Lower leg skin (tissue), 3 donors: ENCODE results near the gene FRAS1.

Experiments used
- CTCF ChIP-seq, 3 donors: fragments of 450-650 bp; IDR thresholded peaks; one replicate each; pipeline ENCODE4 v1.5.1; 2016; ENCODE audit warnings: antibody characterized with exemption in 3 of 3, mild to moderate bottlenecking in 3 of 3, moderate library complexity in 2 of 3
- POLR2A ChIP-seq, 2 donors: fragments of 450-650 bp; IDR thresholded peaks; one replicate each; pipeline ENCODE4 v1.6.1; 2016 to 2017; ENCODE audit warnings: antibody characterized with exemption in 2 of 2, mild to moderate bottlenecking in 1 of 2, moderate library complexity in 1 of 2

- TF ChIP-seq CTCF (IDR thresholded peaks at IDR 0.05) (no peak), POLR2A (IDR thresholded peaks at IDR 0.05) (no peak)
Measured at GRCh38 chr4:78168029-78168428, 110.9 kb downstream of the FRAS1 start.
